ENCODE data around the gene SLC39A11.

DNA sequence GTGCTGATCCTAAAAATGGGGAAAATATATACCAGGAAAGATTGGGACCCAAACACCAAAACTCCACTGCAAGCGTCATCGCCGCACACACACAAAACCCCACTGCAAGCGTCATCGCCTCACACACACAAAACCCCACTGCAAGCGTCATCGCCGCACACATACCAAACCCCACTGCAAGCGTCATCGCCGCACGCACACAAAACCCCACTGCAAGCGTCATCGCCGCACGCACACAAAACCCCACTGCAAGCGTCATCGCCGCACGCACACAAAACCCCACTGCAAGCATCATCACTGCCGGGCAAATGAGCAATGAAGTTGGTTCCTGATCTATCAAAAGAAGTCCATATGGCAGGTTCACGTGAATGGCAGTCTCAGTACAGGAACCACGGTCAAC lies 144.4 kb downstream of the SLC39A11 start:
- TF ChIP-seq POLR2A (IDR thresholded peaks at IDR 0.05): no peak
- TF ChIP-seq, protein P1, sequence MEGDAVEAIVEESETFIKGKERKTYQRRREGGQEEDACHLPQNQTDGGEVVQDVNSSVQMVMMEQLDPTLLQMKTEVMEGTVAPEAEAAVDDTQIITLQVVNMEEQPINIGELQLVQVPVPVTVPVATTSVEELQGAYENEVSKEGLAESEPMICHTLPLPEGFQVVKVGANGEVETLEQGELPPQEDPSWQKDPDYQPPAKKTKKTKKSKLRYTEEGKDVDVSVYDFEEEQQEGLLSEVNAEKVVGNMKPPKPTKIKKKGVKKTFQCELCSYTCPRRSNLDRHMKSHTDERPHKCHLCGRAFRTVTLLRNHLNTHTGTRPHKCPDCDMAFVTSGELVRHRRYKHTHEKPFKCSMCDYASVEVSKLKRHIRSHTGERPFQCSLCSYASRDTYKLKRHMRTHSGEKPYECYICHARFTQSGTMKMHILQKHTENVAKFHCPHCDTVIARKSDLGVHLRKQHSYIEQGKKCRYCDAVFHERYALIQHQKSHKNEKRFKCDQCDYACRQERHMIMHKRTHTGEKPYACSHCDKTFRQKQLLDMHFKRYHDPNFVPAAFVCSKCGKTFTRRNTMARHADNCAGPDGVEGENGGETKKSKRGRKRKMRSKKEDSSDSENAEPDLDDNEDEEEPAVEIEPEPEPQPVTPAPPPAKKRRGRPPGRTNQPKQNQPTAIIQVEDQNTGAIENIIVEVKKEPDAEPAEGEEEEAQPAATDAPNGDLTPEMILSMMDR (IDR thresholded peaks at IDR 0.05): no peak
- no peak for TF ChIP-seq POLR2AphosphoS5 (IDR thresholded peaks at IDR 0.05)
- TF ChIP-seq EP300 (IDR thresholded peaks at IDR 0.05): no peak
